Left hindlimb (tissue), 1 donor: Measurements from ENCODE around the gene DHRS7B.

Experiments used
- DNase-seq: peaks from one replicate; pipeline ENCODE4 v3.0.0-alpha.2; 2018

Gene DHRS7B

DNA sequence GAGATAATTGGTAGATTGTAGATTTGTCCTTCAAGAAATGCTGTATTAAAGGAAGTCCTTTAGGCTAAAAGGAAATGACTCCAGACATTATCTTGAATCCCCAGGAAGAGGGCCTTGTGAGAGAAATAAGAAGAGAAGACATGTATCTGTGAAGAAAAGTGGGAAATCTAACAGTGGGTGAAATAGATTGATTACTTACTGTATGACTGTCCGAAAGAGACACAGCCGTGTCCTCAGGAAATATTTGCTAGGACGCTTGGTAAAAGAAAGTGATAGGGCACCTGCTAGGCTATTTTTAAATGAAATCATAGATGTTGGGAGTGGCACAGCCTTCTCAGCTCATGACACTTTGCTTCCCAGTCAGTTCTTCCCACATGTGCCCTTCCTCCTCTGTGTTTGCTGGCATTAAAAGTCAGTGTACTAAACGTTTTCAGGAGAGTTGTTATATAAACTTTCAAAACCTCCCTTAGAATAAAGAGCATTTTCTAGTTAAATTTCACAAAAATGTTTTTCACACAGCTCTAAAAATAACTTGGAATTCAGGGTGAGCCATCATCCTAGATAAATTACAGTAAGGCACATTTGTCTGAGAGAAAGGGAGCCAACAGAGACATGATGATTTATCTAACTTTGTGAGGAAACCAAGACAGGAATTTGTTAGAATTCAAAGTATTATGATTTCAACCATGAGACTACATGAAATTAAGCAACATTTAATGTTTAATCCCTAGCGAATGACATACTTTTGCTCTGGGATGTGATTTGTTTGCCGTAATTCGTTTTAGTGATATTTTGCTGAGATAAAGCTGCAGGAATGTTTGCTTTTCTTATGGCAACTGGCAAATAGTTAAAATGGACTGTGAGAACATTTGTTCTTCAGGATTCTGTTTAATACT, 35.0 kb downstream of the DHRS7B start:
- no peak for DNase-seq

DNA sequence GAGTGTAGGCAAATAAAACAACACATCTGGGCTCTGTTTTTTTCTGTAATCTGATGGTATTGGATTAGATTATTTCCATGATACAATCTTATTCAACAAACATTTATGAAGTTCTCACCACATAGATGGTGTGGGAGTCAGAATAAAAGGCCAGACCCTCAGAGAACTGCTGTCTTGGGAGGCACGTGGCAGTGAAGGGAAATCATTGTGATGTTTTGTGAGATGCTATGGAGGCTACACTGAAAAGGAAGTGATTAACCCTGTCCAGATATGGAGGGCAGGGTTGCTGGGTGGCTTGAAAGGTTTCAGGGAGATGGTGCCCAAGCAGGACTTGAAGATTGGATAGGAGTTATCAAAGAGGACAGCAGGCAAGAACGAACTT, 35.6 kb downstream of the DHRS7B start:
- DNase-seq: no peak

DNA sequence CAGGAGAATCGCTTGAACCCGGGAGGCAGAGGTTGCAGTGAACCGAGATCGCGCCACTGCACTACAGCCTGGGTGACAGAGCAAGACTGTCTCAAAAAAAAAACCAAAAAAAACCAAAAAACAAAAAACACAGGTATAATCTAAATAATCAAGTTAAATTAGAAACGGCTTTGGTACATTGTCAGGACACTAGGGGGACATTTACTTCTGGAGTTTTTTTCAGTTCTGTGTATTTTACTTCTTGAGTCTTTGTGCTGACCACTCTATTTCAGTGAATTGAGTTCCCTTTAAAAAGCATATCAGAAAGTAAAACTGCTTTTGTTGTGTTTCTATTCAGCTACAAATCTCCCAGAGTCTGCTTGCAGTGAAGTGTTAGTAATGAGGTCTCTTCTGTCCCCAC, 36.3 kb downstream of the DHRS7B start:
- DNase-seq: no peak

DNA sequence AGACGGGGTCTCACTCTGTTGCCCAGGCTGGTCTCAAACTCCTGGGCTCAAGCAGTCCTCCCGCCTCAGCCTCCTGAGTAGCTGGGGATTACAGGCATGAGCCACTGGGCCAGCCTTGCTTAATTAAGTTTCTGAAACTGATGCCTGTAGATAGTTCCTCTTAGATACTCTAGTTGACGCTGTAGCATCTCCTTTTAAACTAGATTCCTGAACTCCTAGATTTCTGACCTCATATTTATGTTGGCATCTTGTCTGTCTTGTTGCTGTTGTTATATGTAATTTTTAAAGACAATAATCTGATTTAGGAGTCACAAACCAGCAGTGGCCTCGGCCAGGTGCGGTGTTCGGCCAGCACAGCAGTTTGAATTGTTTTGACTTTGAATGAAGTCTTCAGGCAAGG, 37.5 kb downstream of the DHRS7B start:
- no peak for DNase-seq

DNA sequence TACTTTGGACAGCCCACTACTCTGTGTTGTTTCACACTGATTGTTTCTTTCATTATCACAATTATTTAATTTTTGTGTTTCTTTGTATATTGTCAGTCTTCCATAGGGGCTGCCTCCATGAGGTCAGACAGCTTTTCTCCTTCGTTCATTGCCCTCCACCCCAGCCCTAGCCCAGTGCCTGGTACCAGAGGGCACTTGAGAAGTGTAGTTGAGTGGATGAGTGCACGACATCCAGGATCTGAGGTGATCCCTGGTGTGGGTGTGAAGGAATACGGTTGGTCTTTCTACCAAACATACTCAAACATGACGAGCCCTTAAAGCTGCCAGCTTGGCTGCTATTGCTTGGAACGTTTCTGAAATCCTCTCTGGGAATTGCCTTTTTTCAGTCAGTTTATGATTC, 37.9 kb downstream of the DHRS7B start:
- DNase-seq: no peak

DNA sequence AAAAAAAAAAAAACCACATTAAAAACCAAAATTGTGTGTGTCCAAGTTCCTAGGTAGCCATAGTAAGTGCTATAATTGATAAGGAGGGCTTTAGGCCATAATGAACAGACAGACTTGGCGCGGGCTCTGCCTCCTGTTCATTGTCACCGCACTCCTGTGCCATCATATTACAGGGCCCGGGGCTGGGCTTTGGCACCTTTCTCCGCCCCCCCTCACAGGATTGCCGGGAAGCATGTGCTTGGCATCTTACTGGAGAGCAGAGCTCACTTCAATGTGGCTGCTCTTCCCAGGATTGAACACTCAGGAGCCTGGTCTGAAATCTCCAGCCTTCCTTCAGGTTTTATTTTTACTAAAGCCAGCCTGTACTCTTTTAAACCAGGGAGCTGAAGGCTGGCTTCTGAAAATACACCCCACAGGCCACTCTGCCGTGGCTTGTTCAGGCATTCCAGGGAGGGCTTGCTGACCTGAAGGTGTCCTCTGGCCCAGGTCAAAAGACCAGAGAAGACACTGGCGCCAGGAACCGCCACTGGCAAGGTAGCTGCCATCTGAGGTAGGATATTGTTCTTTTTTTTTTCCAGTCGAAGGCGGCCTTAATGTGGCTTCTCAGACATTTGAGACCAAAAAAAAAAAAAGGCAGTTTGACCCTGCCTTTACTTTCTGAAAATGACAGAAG, 39.3 kb downstream of the DHRS7B start:
- DNase-seq: no peak

DNA sequence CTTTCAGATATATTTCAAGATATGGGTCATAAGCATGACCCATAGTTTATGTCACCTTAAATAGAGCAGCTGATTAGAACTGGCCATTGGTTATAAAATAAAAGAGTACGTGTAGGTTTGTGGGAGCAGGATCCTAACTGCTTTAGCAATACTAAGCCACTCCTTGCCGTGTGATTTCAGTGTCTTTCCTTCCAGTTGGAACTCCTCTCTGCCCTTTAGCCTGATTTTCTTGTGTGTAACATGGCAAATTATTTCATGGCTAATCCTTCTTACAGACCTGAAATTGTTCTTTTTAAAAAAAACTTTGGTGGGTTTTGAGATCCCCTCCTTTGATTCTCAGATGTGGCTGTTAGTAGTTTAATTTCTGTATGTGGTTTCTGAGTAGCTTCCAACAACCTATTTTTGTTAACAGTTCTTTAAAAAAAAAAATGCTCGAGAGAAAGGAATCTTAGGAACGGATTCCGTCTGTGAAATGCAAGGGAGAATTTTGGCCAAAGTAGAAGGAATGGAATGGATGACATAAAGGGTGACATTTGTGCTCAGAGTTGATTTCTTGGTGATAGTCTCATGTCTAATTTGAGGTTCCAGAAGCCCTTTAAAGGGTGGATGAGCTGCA, 39.9 kb downstream of the DHRS7B start:
- no peak for DNase-seq

DNA sequence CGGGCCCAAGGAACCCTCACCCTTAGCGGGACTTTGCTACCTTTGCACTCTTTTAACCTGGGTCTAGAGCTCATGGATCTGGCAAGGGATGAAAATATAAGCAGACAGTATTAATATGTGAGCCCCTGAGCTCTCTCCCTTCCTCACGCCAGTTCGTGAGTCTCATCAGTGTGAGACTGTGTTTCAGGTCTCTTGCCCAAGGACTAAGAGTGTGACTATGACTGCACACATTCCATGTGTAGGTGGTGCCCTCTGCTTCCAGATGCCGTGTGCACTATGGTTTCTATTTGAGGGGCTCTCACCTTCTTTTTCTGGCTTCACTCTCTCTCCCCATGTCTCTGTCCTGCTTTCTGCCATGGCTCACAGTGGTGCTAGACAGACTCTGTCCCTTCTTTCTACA, 40.5 kb downstream of the DHRS7B start:
- DNase-seq: no peak

DNA sequence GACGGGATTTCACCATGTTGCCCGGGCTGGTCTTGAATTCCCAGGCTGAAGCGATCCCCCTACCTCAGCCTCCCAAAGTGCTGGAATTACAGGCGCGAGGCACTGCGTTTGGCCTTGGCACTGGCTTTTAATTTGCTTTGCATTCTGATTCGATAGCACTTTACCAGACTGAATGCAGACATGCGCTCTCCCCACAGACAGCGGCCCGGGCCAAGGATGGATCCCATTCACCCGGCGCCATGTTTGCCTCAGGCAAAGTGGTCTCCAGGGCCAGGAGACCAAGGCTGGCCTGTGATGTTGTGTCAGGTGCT, 41.7 kb downstream of the DHRS7B start:
- no peak for DNase-seq

DNA sequence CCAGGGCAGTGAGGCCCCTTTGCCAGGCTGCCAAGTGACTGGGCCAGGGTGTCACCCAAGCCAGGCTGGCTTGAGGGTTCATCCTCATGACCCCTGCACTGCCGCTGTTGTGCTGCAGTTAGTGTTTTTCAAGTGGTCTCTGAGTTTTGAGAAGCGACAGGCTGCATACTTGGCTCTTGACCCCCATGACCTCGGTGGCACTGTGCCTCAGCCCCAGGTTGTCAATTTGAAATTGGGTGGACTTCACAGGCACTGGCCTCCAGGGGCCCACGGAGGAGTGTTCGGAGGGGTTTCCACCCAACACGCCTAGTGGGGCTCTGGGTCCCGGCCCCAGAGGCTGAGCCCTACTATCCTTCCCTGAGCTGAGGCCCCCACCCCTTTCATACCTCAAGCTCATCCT, 42.7 kb downstream of the DHRS7B start:
- DNase-seq: no peak

DNA sequence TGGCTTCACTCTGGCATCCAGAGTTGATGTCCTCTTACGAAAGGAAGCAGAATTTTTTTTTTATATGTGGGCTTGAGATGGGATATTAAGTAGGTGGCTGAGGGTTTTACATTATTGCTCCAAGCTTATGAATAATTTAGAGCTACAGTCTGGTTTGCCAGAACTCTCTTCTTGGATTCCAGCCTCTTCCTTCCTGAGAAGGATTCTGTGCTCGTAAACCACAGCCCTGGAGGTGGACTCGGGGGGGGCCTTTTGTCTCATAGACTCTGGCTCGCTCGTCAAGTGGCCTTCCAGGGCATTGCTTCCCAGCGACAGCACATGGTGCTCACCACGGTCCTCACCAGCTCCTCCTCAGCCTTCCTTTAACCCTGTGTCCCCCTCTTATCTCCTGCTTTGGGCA, 44.0 kb downstream of the DHRS7B start:
- DNase-seq: no peak

DNA sequence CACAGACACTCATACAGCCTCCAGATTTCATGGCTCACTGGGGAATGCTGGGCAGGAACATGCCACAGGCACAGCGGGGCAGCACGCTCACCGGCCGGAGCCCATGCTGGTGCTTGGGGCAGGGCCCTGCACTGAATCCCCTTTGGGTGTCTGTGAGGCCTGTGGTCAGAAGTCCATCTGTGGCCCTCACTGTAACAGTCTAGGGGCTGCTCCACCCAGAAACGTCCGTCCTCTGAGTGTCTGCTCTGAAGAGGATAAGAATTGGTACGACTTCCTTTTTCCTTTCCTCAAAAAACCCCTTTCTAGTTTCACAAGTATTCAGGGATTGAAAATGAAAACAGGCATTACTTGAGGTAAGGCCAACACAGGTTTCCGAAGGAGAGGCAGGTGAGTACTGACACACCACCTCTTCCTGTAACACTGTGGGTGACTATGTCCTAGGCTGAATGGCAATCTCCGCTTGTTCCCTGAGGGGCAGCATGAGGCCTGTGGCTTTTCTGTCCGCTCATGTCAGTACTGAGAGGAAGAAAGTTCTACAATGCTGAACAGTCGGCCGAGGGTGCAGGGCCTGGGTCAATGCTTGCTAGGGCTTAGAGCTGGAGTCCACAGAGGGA, 44.7 kb downstream of the DHRS7B start:
- no peak for DNase-seq

DNA sequence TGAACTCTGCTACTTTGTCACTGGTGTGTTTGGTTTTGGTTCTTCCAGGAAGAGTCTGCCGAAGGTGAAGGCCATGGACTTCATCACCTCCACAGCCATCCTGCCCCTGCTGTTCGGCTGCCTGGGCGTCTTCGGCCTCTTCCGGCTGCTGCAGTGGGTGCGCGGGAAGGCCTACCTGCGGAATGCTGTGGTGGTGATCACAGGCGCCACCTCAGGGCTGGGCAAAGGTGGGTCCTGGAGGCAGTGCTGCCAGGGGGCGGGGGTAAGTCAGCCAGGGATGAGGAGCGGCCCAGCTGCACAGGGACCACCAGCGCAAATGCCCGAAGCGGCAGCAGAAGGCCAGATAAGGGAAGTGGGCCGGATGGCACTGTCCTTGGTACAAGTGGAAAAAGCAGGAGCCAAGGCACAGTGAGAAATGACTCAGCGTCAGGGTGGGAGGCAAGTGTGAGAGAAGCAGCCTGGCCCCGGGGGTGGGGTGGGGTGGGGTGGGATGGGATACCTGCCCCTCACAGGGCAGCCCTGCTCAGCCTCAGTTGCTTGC, 45.3 kb downstream of the DHRS7B start:
- no peak for DNase-seq

DNA sequence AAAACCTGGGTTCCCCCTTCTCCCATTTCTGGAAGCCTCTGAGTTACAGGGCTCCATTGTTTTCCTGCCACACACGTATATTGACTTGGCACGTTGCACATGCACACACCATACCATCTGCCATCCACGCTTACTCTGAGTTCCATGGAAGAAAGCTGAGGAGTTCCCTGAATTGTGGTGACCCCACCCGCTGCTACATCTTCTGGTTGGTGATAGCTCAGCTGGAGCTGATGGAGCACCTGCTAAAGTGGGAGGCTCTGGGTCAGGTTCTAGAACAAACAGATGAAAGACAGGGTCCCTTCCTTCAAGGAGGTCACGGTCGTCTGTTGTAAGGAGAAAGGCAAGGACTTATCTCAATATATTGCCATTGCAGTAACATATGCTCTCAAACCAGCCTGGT, 46.1 kb downstream of the DHRS7B start:
- DNase-seq: no peak

DNA sequence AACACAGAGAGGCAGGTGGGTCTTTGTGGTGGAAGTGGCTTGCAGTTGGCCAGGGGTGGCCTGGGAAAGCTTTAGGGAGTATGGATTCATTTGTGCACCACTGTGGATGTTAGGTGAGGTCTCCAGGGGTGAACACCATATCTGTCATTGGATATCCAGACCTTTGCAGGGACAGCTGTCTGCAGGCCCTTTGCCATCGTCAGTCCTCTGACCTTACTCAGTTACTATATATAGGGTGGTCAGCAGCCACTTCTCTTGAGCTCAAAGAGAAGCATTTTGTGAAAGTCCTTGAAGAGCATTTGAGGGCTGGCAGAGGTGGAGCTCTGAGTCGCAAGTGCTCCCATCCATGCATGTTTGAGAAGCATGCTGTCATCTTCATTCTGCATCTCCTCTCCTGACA, 46.8 kb downstream of the DHRS7B start:
- DNase-seq: no peak

DNA sequence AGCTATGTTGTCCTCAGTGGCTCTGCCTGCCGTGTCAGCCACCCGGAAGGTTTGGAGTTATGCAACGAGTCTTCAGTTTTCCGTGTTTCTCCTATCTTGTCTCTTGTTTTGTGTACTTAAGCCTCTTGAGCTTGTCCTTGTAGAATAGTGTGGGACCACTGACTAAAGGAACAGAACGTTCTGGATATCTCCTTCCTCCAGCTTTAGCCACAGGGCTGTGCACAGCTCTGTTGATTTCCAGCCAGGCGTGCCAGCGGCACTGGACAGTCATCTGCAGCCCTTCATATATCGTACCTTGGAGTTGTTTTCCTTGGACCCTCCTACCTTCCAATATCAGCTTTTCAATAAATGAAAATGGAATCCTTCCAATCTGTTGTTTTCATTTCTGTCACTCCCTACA, 47.4 kb downstream of the DHRS7B start:
- DNase-seq: no peak

DNA sequence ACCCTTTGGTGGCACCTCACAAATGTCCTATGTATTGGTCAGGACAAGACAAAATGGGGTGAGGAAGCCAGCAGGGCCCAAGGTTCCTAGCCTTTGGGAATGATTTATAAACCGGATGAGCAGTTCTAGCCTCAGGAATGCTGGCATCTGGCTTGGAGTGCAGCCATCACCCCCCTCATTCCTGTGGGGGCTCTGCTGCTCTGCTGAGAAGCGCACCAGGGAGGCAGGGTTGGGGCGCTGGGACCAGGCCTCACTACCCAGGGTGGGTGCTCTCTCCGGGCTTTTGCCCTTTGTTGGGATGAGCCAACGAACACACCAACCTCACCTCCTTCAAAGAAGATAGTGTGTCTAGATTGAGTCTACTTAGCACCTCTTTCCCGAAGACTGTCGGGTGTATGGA, 47.9 kb downstream of the DHRS7B start:
- no peak for DNase-seq

DNA sequence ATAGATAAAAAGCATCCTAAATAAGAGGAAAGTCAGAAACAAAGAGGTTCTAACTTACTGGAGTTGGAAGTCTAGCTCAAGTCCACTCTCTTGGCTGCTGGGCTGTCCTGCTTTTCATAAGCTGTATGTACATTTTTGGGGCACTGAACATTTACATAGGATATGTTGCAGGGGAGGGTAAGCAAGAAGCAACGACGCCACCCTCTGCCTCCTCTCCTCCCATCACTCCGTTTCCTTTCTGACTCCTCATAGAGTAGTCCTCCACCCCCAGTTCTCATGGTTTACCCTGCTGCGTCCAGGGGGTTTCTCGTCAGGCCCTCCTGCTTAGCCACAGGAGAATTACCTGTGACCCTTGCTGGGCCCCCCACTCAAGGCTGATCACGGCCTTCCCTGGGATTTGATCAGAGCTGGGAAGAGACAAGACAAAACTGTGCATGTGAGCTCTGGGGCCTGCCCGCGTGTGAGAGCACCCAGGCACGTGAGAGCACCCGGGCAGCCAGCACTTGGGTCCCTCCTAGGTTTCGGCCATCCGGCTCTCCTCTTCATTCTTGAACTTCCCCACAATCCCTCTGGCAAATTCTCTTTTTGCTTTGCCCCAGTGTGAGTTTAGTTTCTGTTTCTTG, 50.1 kb downstream of the DHRS7B start:
- DNase-seq: no peak

DNA sequence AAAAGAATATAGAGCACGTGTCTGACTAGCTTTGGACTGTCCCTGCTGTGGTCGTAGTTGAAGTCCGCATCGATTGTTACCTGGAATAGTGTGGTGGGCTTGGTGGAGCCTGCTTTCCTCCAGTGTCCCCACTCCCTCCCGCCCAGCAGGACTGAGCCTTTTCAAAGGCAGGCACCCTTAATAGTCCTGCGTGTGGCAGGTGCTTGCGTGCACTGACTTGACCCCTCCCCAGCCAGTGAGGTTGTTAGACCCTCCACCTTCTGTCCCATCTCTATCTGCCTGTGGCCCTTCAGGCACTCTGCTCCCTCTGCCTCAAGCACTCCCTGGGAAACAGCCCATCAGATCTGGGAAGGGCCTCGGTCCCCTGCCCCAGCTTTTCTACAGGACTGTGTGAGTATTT, 50.6 kb downstream of the DHRS7B start:
- no peak for DNase-seq

DNA sequence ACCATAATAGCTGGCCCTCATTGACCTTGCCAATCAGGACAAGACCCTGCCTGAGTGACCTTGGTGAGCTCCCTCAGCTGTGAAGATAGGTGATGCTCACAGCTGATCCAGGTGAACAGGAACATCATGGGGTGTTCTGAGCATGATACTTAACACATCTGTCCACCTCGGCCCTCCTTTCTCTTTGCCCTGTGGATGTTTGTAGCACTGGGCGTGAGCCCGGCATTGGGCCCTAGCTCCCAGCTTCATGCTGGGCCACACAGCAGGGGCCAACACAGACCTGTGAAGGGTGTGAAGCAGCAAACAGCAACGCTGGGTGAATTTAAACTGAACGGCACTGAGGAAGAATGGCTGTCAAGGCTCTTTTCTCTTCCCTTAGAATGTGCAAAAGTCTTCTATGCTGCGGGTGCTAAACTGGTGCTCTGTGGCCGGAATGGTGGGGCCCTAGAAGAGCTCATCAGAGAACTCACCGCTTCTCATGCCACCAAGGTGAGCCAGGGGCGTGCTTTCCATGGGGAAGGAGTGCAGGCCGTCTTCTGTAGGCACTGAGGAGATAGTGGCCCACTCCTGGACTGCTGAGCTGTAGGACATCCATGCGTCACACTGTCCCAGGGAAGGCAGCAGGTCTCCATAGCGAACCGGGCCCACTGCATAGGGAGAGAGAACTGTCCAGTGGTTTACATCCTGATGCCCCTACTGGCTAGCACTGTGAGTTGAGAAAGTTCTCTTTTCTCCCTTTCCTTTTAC, 51.3 kb downstream of the DHRS7B start:
- DNase-seq: no peak

DNA sequence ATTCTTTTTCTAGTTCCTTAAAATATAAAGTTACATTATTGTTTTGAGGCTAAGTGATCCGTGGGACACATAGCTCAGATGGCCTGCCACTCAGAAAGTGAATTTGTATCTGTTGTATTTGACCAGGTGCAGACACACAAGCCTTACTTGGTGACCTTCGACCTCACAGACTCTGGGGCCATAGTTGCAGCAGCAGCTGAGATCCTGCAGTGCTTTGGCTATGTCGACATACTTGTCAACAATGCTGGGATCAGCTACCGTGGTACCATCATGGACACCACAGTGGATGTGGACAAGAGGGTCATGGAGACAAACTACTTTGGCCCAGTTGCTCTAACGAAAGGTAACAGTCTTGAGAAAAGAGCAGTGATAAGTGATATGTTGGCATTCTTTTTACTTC, 56.7 kb downstream of the DHRS7B start:
- no peak for DNase-seq

DNA sequence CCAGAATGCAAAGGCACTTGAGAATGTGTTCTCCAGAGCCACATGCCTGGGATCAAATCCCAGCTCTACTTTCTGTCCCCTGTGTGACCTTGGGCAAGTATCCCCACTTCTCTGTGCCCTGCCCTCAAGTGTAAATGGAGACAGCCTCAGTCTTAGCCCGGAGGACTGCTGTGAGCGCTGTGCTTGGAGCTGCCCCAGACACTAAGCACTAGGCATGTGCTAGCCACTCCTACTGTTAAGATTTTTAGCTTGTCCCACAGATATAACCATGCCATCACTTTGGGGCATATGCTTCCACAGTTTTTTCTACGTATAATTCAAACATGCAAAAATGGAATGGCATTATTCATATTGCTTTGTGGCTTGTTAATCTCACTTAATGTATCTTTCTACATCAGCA, 57.8 kb downstream of the DHRS7B start:
- DNase-seq: no peak
